Nephron progenitor cell (in vitro differentiated cells): ENCODE results near the gene LHPP.

Source experiments
- DNase-seq: peaks from one replicate; pipeline ENCODE4 v3.0.0; 2021
- H3K27ac Mint-ChIP-seq: 2 replicates; pipeline ENCODE4 v1.8.0; 2021; ENCODE audit warnings: mild to moderate bottlenecking, moderate library complexity, mixed read lengths
- H3K27me3 Mint-ChIP-seq: 2 replicates; pipeline ENCODE4 v1.8.0; 2021; ENCODE audit warnings: mild to moderate bottlenecking, low read depth, mixed read lengths; ENCODE audit not compliant: poor library complexity
- H3K36me3 Mint-ChIP-seq: 2 replicates; pipeline ENCODE4 v1.8.0; 2021; ENCODE audit warnings: low read depth, mixed read lengths
- H3K4me1 Mint-ChIP-seq: 2 replicates; pipeline ENCODE4 v1.8.0; 2021; ENCODE audit warnings: mixed read lengths
- H3K4me3 Mint-ChIP-seq: 2 replicates; pipeline ENCODE4 v1.8.0; 2021; ENCODE audit warnings: mild to moderate bottlenecking, moderate library complexity, mixed read lengths
- H3K9me3 Mint-ChIP-seq: 2 replicates; pipeline ENCODE4 v1.8.0; 2021; ENCODE audit warnings: mild to moderate bottlenecking, moderate library complexity, mixed read lengths
- TF ChIP-seq, protein P1 (sequence below): fragments of 200-600 bp; sonication (generic); IDR thresholded peaks from 2 replicates; pipeline ENCODE4 v1.5.0; 2021; ENCODE audit warnings: antibody characterized with exemption

Gene LHPP

GRCh38 chr10:124627866-124628675 lies 166.4 kb downstream of the LHPP start:
- DNase-seq = no peak
- TF ChIP-seq, protein P1, sequence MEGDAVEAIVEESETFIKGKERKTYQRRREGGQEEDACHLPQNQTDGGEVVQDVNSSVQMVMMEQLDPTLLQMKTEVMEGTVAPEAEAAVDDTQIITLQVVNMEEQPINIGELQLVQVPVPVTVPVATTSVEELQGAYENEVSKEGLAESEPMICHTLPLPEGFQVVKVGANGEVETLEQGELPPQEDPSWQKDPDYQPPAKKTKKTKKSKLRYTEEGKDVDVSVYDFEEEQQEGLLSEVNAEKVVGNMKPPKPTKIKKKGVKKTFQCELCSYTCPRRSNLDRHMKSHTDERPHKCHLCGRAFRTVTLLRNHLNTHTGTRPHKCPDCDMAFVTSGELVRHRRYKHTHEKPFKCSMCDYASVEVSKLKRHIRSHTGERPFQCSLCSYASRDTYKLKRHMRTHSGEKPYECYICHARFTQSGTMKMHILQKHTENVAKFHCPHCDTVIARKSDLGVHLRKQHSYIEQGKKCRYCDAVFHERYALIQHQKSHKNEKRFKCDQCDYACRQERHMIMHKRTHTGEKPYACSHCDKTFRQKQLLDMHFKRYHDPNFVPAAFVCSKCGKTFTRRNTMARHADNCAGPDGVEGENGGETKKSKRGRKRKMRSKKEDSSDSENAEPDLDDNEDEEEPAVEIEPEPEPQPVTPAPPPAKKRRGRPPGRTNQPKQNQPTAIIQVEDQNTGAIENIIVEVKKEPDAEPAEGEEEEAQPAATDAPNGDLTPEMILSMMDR = no peak

GRCh38 chr10:124628676-124629021 lies 167.0 kb downstream of the LHPP start:
- peaks cover 4% of the 10 kb centered on the region for H3K27me3 Mint-ChIP-seq
- H3K4me3 Mint-ChIP-seq = no peak overlapping the region
- TF ChIP-seq, protein P1 = no peak
- peaks cover 3% of the 10 kb centered on the region for H3K9me3 Mint-ChIP-seq
- no peak overlapping the region for H3K27ac Mint-ChIP-seq
- peaks cover 59% of the 10 kb centered on the region for H3K4me1 Mint-ChIP-seq
- H3K36me3 Mint-ChIP-seq = peaks cover 5% of the 10 kb centered on the region
- no peak for DNase-seq

More at GRCh38 chr10:124627866-124628675, 166.4 kb downstream of the LHPP start:
- Mint-ChIP-seq H3K4me3 (no peak overlapping the region), H3K4me1 (peaks cover 55% of the 10 kb centered on the region), H3K9me3 (no peaks in the 10 kb centered on the region), H3K27ac (peak overlapping the region; percentile 90), H3K27me3 (peaks cover 4% of the 10 kb centered on the region), H3K36me3 (no peaks in the 10 kb centered on the region)

DNA sequence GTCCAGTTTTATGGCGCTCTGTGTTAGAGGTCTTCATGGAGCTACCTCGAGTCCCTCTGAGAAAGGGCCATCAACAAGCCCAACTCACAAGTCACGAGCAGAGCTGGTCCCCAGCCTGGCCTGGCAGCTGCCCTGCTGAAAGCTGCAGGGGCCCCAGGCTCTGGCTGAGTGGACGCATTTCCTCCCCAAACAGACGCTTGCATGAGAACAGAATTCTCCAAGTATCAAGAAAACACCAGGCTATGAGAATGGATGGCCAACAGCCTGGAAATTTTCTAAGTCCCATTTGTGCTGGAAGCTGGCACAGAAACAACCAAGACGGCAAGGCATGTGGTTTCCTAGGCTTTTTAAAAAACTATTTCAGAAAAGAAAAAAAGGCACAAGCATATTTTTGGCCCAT lies 167.8 kb downstream of the LHPP start:
- H3K4me3 Mint-ChIP-seq = no peak overlapping the region
- DNase-seq = no peak
- TF ChIP-seq, protein P1 = no peak
- peak overlapping the region; percentile 29 for H3K27ac Mint-ChIP-seq
- H3K36me3 Mint-ChIP-seq = peaks cover 12% of the 10 kb centered on the region
- peaks cover 11% of the 10 kb centered on the region for H3K9me3 Mint-ChIP-seq
- H3K4me1 Mint-ChIP-seq = peaks cover 56% of the 10 kb centered on the region
- H3K27me3 Mint-ChIP-seq = peaks cover 4% of the 10 kb centered on the region

- peaks cover 16% of the 10 kb centered on the region for H3K36me3 Mint-ChIP-seq
- peaks cover 51% of the 10 kb centered on the region for H3K4me1 Mint-ChIP-seq
- peaks cover 14% of the 10 kb centered on the region for H3K9me3 Mint-ChIP-seq
- peaks cover 4% of the 10 kb centered on the region for H3K27me3 Mint-ChIP-seq
- no peak overlapping the region for H3K27ac Mint-ChIP-seq
- TF ChIP-seq, protein P1 = no peak
- no peak overlapping the region for H3K4me3 Mint-ChIP-seq
- DNase-seq = no peak
Measured at GRCh38 chr10:124629842-124630241, 168.2 kb downstream of the LHPP start.

DNA sequence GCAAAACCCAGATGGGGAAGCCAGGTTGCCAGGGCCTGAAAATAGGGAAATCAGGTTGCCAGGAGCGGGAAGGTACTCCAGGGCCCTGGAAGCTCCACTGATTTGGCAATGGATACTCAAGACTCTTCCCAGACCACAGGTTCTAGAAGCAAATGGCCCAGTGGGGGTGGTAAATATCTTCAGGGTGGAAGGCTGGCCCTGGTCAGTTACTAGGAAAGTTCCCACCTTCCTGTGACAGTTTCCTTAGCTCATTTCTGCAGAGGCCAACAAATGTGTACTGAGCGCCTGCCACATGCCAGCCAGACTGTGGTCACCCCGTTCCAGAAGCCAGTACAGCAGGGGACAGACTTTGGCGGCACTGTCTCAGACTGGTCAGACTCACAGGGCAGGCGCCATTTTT lies 168.9 kb downstream of the LHPP start:
- H3K27ac Mint-ChIP-seq = no peak overlapping the region
- TF ChIP-seq, protein P1 = no peak
- peaks cover 4% of the 10 kb centered on the region for H3K27me3 Mint-ChIP-seq
- DNase-seq = no peak
- no peak overlapping the region for H3K4me3 Mint-ChIP-seq
- peaks cover 21% of the 10 kb centered on the region for H3K36me3 Mint-ChIP-seq
- H3K4me1 Mint-ChIP-seq = peaks cover 46% of the 10 kb centered on the region
- H3K9me3 Mint-ChIP-seq = peaks cover 14% of the 10 kb centered on the region

DNA sequence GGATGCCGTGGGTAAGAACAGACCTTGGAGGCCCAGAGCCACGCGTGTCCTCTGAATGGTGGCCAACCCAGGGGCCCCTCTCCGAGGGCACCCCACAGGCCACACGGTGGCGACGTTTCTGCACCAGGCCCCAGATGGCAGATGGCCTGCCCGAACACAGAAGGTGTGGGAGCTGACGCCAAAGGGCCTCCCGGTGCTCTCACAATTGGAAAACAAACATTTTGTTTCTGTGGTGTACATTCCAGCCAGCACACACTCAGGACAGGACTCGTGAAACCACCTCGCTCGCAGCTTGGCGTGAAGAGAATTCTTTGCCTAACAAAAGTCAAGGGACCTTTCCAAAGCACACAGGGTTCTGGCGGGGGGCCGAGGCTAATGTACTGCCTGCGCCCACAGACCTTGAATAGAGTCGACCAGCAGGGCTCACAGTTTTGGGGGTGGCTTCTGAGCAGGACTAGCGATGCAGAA lies 170.5 kb downstream of the LHPP start:
- Mint-ChIP-seq H3K36me3 (peaks cover 29% of the 10 kb centered on the region), H3K27ac (no peak overlapping the region), H3K27me3 (peaks cover 7% of the 10 kb centered on the region), H3K9me3 (peaks cover 14% of the 10 kb centered on the region), H3K4me1 (peaks cover 46% of the 10 kb centered on the region), H3K4me3 (no peak overlapping the region)
- TF ChIP-seq, protein P1 = peak; percentile 10
- no peak for DNase-seq
